Measurements from ENCODE around the gene BCAS3.

BCAS3 gene

GRCh38 chr17:61283043-61283442 lies 605.4 kb downstream of the BCAS3 start:
- H3K4me1 ChIP-seq (ENCODE audit: control insufficient read depth, insufficient read depth, low read length, poor library complexity, severe bottlenecking), result no peaks in the 10 kb centered on the region
- H3K27me3 ChIP-seq (replicated peaks; ENCODE audit: control insufficient read depth, insufficient read depth, low read length, poor library complexity, severe bottlenecking), result no peaks in the 10 kb centered on the region
- DNase-seq, result no peak
- no peaks in the 10 kb centered on the region for H3K36me3 ChIP-seq (ENCODE audit: control insufficient read depth, insufficient read depth, low read length)
- H3K9me3 ChIP-seq (ENCODE audit: control insufficient read depth, low read length), result no peaks in the 10 kb centered on the region
- no peak overlapping the region for H3K4me3 ChIP-seq (ENCODE audit: insufficient read depth, low read depth, low read length, poor library complexity, severe bottlenecking)
- H3K27ac ChIP-seq (ENCODE audit: insufficient read depth, low read length, poor library complexity, severe bottlenecking), result no peak overlapping the region

- no peaks in the 10 kb centered on the region for H3K36me3 ChIP-seq (ENCODE audit: control insufficient read depth, insufficient read depth, low read length)
- DNase-seq, result no peak
- H3K27me3 ChIP-seq (replicated peaks; ENCODE audit: control insufficient read depth, insufficient read depth, low read length, poor library complexity, severe bottlenecking), result no peaks in the 10 kb centered on the region
- H3K4me1 ChIP-seq (ENCODE audit: control insufficient read depth, insufficient read depth, low read length, poor library complexity, severe bottlenecking), result no peaks in the 10 kb centered on the region
- no peaks in the 10 kb centered on the region for H3K9me3 ChIP-seq (ENCODE audit: control insufficient read depth, low read length)
- no peak overlapping the region for H3K27ac ChIP-seq (ENCODE audit: insufficient read depth, low read length, poor library complexity, severe bottlenecking)
- no peak overlapping the region for H3K4me3 ChIP-seq (ENCODE audit: insufficient read depth, low read depth, low read length, poor library complexity, severe bottlenecking)
These were observed 606.5 kb downstream of the BCAS3 start for GRCh38 chr17:61284174-61284573.

GRCh38 chr17:61284746-61285145 lies 607.1 kb downstream of the BCAS3 start:
- no peak overlapping the region for H3K4me3 ChIP-seq (ENCODE audit: insufficient read depth, low read depth, low read length, poor library complexity, severe bottlenecking)
- no peaks in the 10 kb centered on the region for H3K36me3 ChIP-seq (ENCODE audit: control insufficient read depth, insufficient read depth, low read length)
- H3K9me3 ChIP-seq (ENCODE audit: control insufficient read depth, low read length), result no peaks in the 10 kb centered on the region
- no peaks in the 10 kb centered on the region for H3K27me3 ChIP-seq (replicated peaks; ENCODE audit: control insufficient read depth, insufficient read depth, low read length, poor library complexity, severe bottlenecking)
- no peaks in the 10 kb centered on the region for H3K4me1 ChIP-seq (ENCODE audit: control insufficient read depth, insufficient read depth, low read length, poor library complexity, severe bottlenecking)
- DNase-seq, result no peak
- no peak overlapping the region for H3K27ac ChIP-seq (ENCODE audit: insufficient read depth, low read length, poor library complexity, severe bottlenecking)

- no peak for DNase-seq
- H3K27me3 ChIP-seq (replicated peaks; ENCODE audit: control insufficient read depth, insufficient read depth, low read length, poor library complexity, severe bottlenecking), result no peaks in the 10 kb centered on the region
- no peaks in the 10 kb centered on the region for H3K36me3 ChIP-seq (ENCODE audit: control insufficient read depth, insufficient read depth, low read length)
- H3K4me1 ChIP-seq (ENCODE audit: control insufficient read depth, insufficient read depth, low read length, poor library complexity, severe bottlenecking), result no peaks in the 10 kb centered on the region
- H3K4me3 ChIP-seq (ENCODE audit: insufficient read depth, low read depth, low read length, poor library complexity, severe bottlenecking), result no peak overlapping the region
- H3K27ac ChIP-seq (ENCODE audit: insufficient read depth, low read length, poor library complexity, severe bottlenecking), result no peak overlapping the region
- H3K9me3 ChIP-seq (ENCODE audit: control insufficient read depth, low read length), result no peaks in the 10 kb centered on the region
These were observed 608.1 kb downstream of the BCAS3 start for GRCh38 chr17:61285526-61286320.

GRCh38 chr17:61286449-61286848 lies 608.8 kb downstream of the BCAS3 start:
- H3K4me3 ChIP-seq (ENCODE audit: insufficient read depth, low read depth, low read length, poor library complexity, severe bottlenecking), result no peak overlapping the region
- H3K27ac ChIP-seq (ENCODE audit: insufficient read depth, low read length, poor library complexity, severe bottlenecking), result no peak overlapping the region
- no peaks in the 10 kb centered on the region for H3K4me1 ChIP-seq (ENCODE audit: control insufficient read depth, insufficient read depth, low read length, poor library complexity, severe bottlenecking)
- H3K27me3 ChIP-seq (replicated peaks; ENCODE audit: control insufficient read depth, insufficient read depth, low read length, poor library complexity, severe bottlenecking), result no peaks in the 10 kb centered on the region
- H3K36me3 ChIP-seq (ENCODE audit: control insufficient read depth, insufficient read depth, low read length), result no peaks in the 10 kb centered on the region
- no peak for DNase-seq
- no peaks in the 10 kb centered on the region for H3K9me3 ChIP-seq (ENCODE audit: control insufficient read depth, low read length)

GRCh38 chr17:61289408-61290385 lies 612.0 kb downstream of the BCAS3 start:
- DNase-seq, result no peak
- Histone ChIP-seq H3K4me1 (ENCODE audit: control insufficient read depth, insufficient read depth, low read length, poor library complexity, severe bottlenecking) (no peaks in the 10 kb centered on the region), H3K4me3 (ENCODE audit: insufficient read depth, low read depth, low read length, poor library complexity, severe bottlenecking) (no peak overlapping the region), H3K36me3 (ENCODE audit: control insufficient read depth, insufficient read depth, low read length) (no peaks in the 10 kb centered on the region), H3K27me3 (replicated peaks; ENCODE audit: control insufficient read depth, insufficient read depth, low read length, poor library complexity, severe bottlenecking) (no peaks in the 10 kb centered on the region), H3K9me3 (ENCODE audit: control insufficient read depth, low read length) (no peaks in the 10 kb centered on the region), H3K27ac (ENCODE audit: insufficient read depth, low read length, poor library complexity, severe bottlenecking) (no peak overlapping the region)

- Histone ChIP-seq H3K4me1 (ENCODE audit: control insufficient read depth, insufficient read depth, low read length, poor library complexity, severe bottlenecking) (no peaks in the 10 kb centered on the region), H3K9me3 (ENCODE audit: control insufficient read depth, low read length) (no peaks in the 10 kb centered on the region), H3K27me3 (replicated peaks; ENCODE audit: control insufficient read depth, insufficient read depth, low read length, poor library complexity, severe bottlenecking) (no peaks in the 10 kb centered on the region), H3K27ac (ENCODE audit: insufficient read depth, low read length, poor library complexity, severe bottlenecking) (no peak overlapping the region), H3K4me3 (ENCODE audit: insufficient read depth, low read depth, low read length, poor library complexity, severe bottlenecking) (no peak overlapping the region), H3K36me3 (ENCODE audit: control insufficient read depth, insufficient read depth, low read length) (no peaks in the 10 kb centered on the region)
- DNase-seq, result no peak
These were observed 614.0 kb downstream of the BCAS3 start for GRCh38 chr17:61291451-61292285.

GRCh38 chr17:61294286-61294685 lies 616.6 kb downstream of the BCAS3 start:
- Histone ChIP-seq H3K36me3 (ENCODE audit: control insufficient read depth, insufficient read depth, low read length) (no peaks in the 10 kb centered on the region), H3K27me3 (replicated peaks; ENCODE audit: control insufficient read depth, insufficient read depth, low read length, poor library complexity, severe bottlenecking) (no peaks in the 10 kb centered on the region), H3K27ac (ENCODE audit: insufficient read depth, low read length, poor library complexity, severe bottlenecking) (no peak overlapping the region), H3K4me1 (ENCODE audit: control insufficient read depth, insufficient read depth, low read length, poor library complexity, severe bottlenecking) (no peaks in the 10 kb centered on the region), H3K9me3 (ENCODE audit: control insufficient read depth, low read length) (no peaks in the 10 kb centered on the region), H3K4me3 (ENCODE audit: insufficient read depth, low read depth, low read length, poor library complexity, severe bottlenecking) (no peak overlapping the region)
- DNase-seq, result no peak

GRCh38 chr17:61294777-61295176 lies 617.1 kb downstream of the BCAS3 start:
- H3K4me1 ChIP-seq (ENCODE audit: control insufficient read depth, insufficient read depth, low read length, poor library complexity, severe bottlenecking), result no peaks in the 10 kb centered on the region
- H3K27me3 ChIP-seq (replicated peaks; ENCODE audit: control insufficient read depth, insufficient read depth, low read length, poor library complexity, severe bottlenecking), result no peaks in the 10 kb centered on the region
- no peaks in the 10 kb centered on the region for H3K36me3 ChIP-seq (ENCODE audit: control insufficient read depth, insufficient read depth, low read length)
- no peak for DNase-seq
- H3K4me3 ChIP-seq (ENCODE audit: insufficient read depth, low read depth, low read length, poor library complexity, severe bottlenecking), result no peak overlapping the region
- H3K27ac ChIP-seq (ENCODE audit: insufficient read depth, low read length, poor library complexity, severe bottlenecking), result no peak overlapping the region
- no peaks in the 10 kb centered on the region for H3K9me3 ChIP-seq (ENCODE audit: control insufficient read depth, low read length)

All from effector memory CD4-positive, alpha-beta T cell (primary cell).